Measurements from ENCODE around the gene AGMAT.

- no peak for TF ChIP-seq ZNF138 (CRISPR knock-in tag; IDR thresholded peaks at IDR 0.05; ENCODE audit: low read depth)
- TF ChIP-seq SP1 (IDR thresholded peaks at IDR 0.05) = no peak
- no peak for TF ChIP-seq SP1 (CRISPR knock-in tag; IDR thresholded peaks at IDR 0.05)
- peak; percentile 61 for TF ChIP-seq CEBPB (IDR thresholded peaks at IDR 0.05; ENCODE audit: borderline replicate concordance, low read depth, low read length)
- no peak for TF ChIP-seq GATAD2A (CRISPR knock-in tag; IDR thresholded peaks at IDR 0.05)
- no peak for TF ChIP-seq ERF (CRISPR knock-in tag; IDR thresholded peaks at IDR 0.05)
- no peak for TF ChIP-seq MAFK (conservative IDR thresholded peaks at IDR 0.05 in 1 of 2, IDR thresholded peaks at IDR 0.05 in 1 of 2; ENCODE audit: low read length in 2 of 2)
- TF ChIP-seq CTCF (CRISPR knock-in tag; IDR thresholded peaks at IDR 0.05) = no peak
- TF ChIP-seq KMT2B (CRISPR knock-in tag; IDR thresholded peaks at IDR 0.05) = no peak
- no peak for TF ChIP-seq ISX (CRISPR knock-in tag; conservative IDR thresholded peaks at IDR 0.05)
- no peak for TF ChIP-seq STAT6 (CRISPR knock-in tag; IDR thresholded peaks at IDR 0.05; ENCODE audit: borderline replicate concordance)
- TF ChIP-seq RAD21 (CRISPR knock-in tag; IDR thresholded peaks at IDR 0.05) = no peak
- TF ChIP-seq HDAC2 (CRISPR knock-in tag; IDR thresholded peaks at IDR 0.05) = no peak
- TF ChIP-seq PLRG1 (conservative IDR thresholded peaks at IDR 0.05) = no peak
- TF ChIP-seq DZIP1 (CRISPR knock-in tag; IDR thresholded peaks at IDR 0.05) = no peak
Measured at GRCh38 chr1:15570861-15571260, 14.0 kb downstream of the AGMAT start.
